ENCODE measurements around the gene RAB1B.

Gene RAB1B

GRCh38 chr11:66281001-66281400 lies 12.6 kb downstream of the RAB1B start:
- CTCF ChIA-PET = no interaction called here

GRCh38 chr11:66281776-66282467 lies 13.5 kb downstream of the RAB1B start:
- TF ChIP-seq ARNT (IDR thresholded peaks at IDR 0.05) = no peak
- TF ChIP-seq LEF1 (IDR thresholded peaks at IDR 0.05; ENCODE audit: borderline replicate concordance) = no peak
- TF ChIP-seq CTBP1 (IDR thresholded peaks at IDR 0.05; ENCODE audit: borderline replicate concordance) = no peak
- no peak for TF ChIP-seq NFRKB (IDR thresholded peaks at IDR 0.05)
- TF ChIP-seq FOXA1 (IDR thresholded peaks at IDR 0.05) = no peak
- no peak for TF ChIP-seq TARDBP (IDR thresholded peaks at IDR 0.05)
- TF ChIP-seq SUZ12 (IDR thresholded peaks at IDR 0.05) = no peak
- TF ChIP-seq FOXK2 (IDR thresholded peaks at IDR 0.05) = no peak
- TF ChIP-seq FOXM1 (IDR thresholded peaks at IDR 0.05; ENCODE audit: borderline replicate concordance) = no peak
- TF ChIP-seq SP1 (IDR thresholded peaks at IDR 0.05) = no peak
- no peak for TF ChIP-seq BHLHE40 (IDR thresholded peaks at IDR 0.05; ENCODE audit: borderline replicate concordance)
- TF ChIP-seq PKNOX1 (IDR thresholded peaks at IDR 0.05) = no peak
- TF ChIP-seq ZNF384 (IDR thresholded peaks at IDR 0.05) = no peak
- DNase-seq (ENCODE audit: extremely low spot score) = no peak
- POLR2A ChIA-PET = interaction anchor here (1.0 to 2.8 kb wide), 4 partner anchors 8 to 26 kb away, joined by 3 to 12 read pairs (median 4); partner anchors contain the start of gene YIF1A
- CTCF ChIA-PET = interaction anchor here (1.0 to 2.9 kb wide), 6 partner anchors 9 to 60 kb away, joined by 3 to 9 read pairs (median 4); partner anchors contain the start of genes RAB1B and TMEM151A

More at GRCh38 chr11:66281001-66281400, 12.6 kb downstream of the RAB1B start:
- DNase-seq (ENCODE audit: extremely low spot score) = no peak
- TF ChIP-seq L3MBTL2 (conservative IDR thresholded peaks at IDR 0.05) (no peak), ZNF384 (IDR thresholded peaks at IDR 0.05) (no peak), LEF1 (IDR thresholded peaks at IDR 0.05; ENCODE audit: borderline replicate concordance) (no peak), FOXM1 (IDR thresholded peaks at IDR 0.05; ENCODE audit: borderline replicate concordance) (no peak), CTBP1 (IDR thresholded peaks at IDR 0.05; ENCODE audit: borderline replicate concordance) (no peak), PKNOX1 (IDR thresholded peaks at IDR 0.05) (no peak), BHLHE40 (IDR thresholded peaks at IDR 0.05; ENCODE audit: borderline replicate concordance) (no peak), SUZ12 (IDR thresholded peaks at IDR 0.05) (no peak), SP1 (IDR thresholded peaks at IDR 0.05) (no peak), FOXA1 (IDR thresholded peaks at IDR 0.05) (no peak), NFRKB (IDR thresholded peaks at IDR 0.05) (no peak), TARDBP (IDR thresholded peaks at IDR 0.05) (no peak), HDGF (IDR thresholded peaks at IDR 0.05; ENCODE audit: borderline replicate concordance) (no peak), FOXK2 (IDR thresholded peaks at IDR 0.05) (no peak), ELF4 (IDR thresholded peaks at IDR 0.05) (no peak), ARNT (IDR thresholded peaks at IDR 0.05) (no peak)
- POLR2A ChIA-PET = interaction anchor here (1.2 to 2.8 kb wide), 4 partner anchors 8 to 27 kb away, joined by 3 to 15 read pairs (median 8); partner anchors contain the start of genes RAB1B and YIF1A

DNA sequence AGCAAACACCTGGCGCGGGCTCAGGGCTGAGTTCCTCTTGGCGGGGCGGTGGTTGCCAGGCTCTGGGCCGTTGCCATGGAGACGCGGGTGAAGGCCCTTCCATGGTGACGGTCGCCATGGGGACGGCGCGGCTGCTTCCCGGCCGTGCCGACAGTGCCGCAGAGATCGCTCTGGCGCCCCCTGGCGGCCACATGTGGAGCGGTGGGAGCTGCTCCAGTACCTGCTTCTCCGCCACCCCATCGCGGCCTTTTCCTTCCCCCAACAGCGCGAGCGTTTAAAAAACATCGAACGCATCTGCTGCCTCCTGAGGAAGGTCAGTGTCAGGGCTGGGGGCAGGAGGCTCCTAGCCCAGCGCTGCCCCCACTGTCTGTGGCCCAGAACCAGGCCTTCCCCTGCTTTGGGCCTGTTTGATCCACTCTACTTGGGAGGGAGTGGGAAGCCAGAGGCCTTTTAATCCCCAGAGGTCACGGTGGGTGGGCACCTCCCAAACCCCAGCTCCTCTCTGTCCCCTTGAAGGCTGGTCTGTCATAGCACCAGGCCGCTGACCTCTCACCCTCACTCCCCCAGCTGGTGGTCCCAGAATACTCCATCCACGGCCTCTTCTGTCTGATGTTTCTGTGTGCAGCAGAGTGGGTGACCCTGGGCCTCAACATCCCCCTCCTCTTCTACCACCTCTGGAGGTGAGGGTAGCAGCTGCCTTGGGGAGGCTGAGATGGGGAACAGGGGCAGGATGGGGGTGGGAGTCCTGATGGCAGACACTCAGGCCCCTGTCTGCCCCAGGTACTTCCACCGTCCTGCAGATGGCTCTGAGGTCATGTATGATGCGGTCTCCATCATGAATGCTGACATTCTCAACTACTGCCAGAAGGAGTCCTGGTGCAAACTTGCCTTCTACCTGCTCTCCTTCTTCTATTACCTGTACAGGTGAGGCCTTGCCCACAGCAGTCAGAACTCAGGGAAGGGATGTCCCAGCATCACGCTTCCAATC lies 14.3 kb downstream of the RAB1B start:
- ChIA-PET POLR2A (interaction anchor here (1.0 to 1.6 kb wide), 2 partner anchors 10 to 15 kb away, joined by 3 to 5 read pairs; no protein-coding TSS in a partner anchor), CTCF (interaction anchor here (0.6 to 2.9 kb wide), 9 partner anchors 8 to 681 kb away, joined by 3 to 9 read pairs (median 3); partner anchors contain the start of genes RAB1B, SLC29A2 and TMEM151A)
- DNase-seq (ENCODE audit: extremely low spot score) = peak; percentile 97
- TF ChIP-seq SP1 (IDR thresholded peaks at IDR 0.05) = no peak

GRCh38 chr11:66283461-66284105 lies 15.1 kb downstream of the RAB1B start:
- ChIA-PET POLR2A (interaction anchor here (1.4 kb wide), 1 partner anchor 15 kb away, joined by 4 read pairs; the partner anchor contains the start of gene RAB1B), CTCF (interaction anchor here (0.9 to 2.9 kb wide), 5 partner anchors 7 to 88 kb away, joined by 3 to 9 read pairs (median 4); partner anchors contain the start of genes SLC29A2 and TMEM151A)
- no peak for DNase-seq (ENCODE audit: extremely low spot score)
- TF ChIP-seq FOXM1 (IDR thresholded peaks at IDR 0.05; ENCODE audit: borderline replicate concordance) (no peak), TARDBP (IDR thresholded peaks at IDR 0.05) (no peak), BHLHE40 (IDR thresholded peaks at IDR 0.05; ENCODE audit: borderline replicate concordance) (no peak), ZNF384 (IDR thresholded peaks at IDR 0.05) (no peak), SP1 (IDR thresholded peaks at IDR 0.05) (no peak), ARNT (IDR thresholded peaks at IDR 0.05) (no peak), ELF4 (IDR thresholded peaks at IDR 0.05) (no peak), LEF1 (IDR thresholded peaks at IDR 0.05; ENCODE audit: borderline replicate concordance) (no peak)

- no peak for TF ChIP-seq SUZ12 (IDR thresholded peaks at IDR 0.05)
- no peak for TF ChIP-seq FOXA1 (IDR thresholded peaks at IDR 0.05)
- TF ChIP-seq SP1 (IDR thresholded peaks at IDR 0.05) = no peak
- no peak for TF ChIP-seq L3MBTL2 (conservative IDR thresholded peaks at IDR 0.05)
- no peak for TF ChIP-seq ARNT (IDR thresholded peaks at IDR 0.05)
- TF ChIP-seq FOXM1 (IDR thresholded peaks at IDR 0.05; ENCODE audit: borderline replicate concordance) = no peak
- no peak for TF ChIP-seq NFRKB (IDR thresholded peaks at IDR 0.05)
- no peak for TF ChIP-seq HDGF (IDR thresholded peaks at IDR 0.05; ENCODE audit: borderline replicate concordance)
- no peak for TF ChIP-seq TARDBP (IDR thresholded peaks at IDR 0.05)
- TF ChIP-seq ELF4 (IDR thresholded peaks at IDR 0.05) = no peak
- TF ChIP-seq BHLHE40 (IDR thresholded peaks at IDR 0.05; ENCODE audit: borderline replicate concordance) = no peak
- ChIA-PET CTCF (interaction anchor here (2.9 kb wide), 1 partner anchor 28 kb away, joined by 9 read pairs; no protein-coding TSS in a partner anchor), POLR2A (interaction anchor here (1.4 kb wide), 1 partner anchor 16 kb away, joined by 4 read pairs; the partner anchor contains the start of gene RAB1B)
- DNase-seq (ENCODE audit: extremely low spot score) = no peak
Measured at GRCh38 chr11:66284526-66285078, 16.2 kb downstream of the RAB1B start.
